Gastroesophageal sphincter (tissue), 3 donors: ENCODE results near the gene MBLAC2.

Experiments used
- POLR2A ChIP-seq, 2 donors: fragments of 450-650 bp; IDR thresholded peaks; one replicate each; pipeline ENCODE4 v1.6.1; 2017; ENCODE audit warnings: antibody characterized with exemption in 2 of 2, mild to moderate bottlenecking in 2 of 2, moderate library complexity in 1 of 2
- POLR2AphosphoS5 ChIP-seq: sonication (generic); formaldehyde crosslinking; IDR thresholded peaks from one replicate; pipeline ENCODE4 v1.6.1; 2017; ENCODE audit warnings: antibody characterized with exemption
- TF ChIP-seq, protein P1 (sequence below), 4 experiments: fragments of 200-600 bp in 2 of 4; fragments of 450-650 bp in 2 of 4; sonication (generic) in 1 of 4; IDR thresholded peaks; one replicate each; pipeline ENCODE4 v1.5.1; 2017 to 2019; ENCODE audit warnings: antibody characterized with exemption in 4 of 4, mild to moderate bottlenecking in 2 of 4, moderate library complexity in 2 of 4

DNA sequence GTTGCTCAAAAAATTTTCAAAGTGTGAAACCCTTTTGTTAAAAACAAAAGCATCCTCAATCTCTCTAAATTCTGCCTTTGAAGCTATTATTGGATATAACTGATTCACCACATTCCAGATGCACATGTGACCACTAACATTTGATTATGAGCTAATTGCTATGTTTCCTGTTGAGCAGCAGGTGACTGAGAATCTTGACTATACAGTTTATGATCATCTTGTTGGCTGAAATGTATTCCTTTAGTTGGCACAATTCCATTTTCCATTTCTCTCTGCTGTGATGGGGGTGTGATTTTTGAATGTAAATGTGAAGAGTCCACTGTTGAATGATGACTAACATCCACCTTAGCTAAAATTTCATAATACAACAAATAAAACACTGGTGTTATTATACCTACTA lies 44.1 kb upstream of the MBLAC2 start:
- TF ChIP-seq, protein P1, sequence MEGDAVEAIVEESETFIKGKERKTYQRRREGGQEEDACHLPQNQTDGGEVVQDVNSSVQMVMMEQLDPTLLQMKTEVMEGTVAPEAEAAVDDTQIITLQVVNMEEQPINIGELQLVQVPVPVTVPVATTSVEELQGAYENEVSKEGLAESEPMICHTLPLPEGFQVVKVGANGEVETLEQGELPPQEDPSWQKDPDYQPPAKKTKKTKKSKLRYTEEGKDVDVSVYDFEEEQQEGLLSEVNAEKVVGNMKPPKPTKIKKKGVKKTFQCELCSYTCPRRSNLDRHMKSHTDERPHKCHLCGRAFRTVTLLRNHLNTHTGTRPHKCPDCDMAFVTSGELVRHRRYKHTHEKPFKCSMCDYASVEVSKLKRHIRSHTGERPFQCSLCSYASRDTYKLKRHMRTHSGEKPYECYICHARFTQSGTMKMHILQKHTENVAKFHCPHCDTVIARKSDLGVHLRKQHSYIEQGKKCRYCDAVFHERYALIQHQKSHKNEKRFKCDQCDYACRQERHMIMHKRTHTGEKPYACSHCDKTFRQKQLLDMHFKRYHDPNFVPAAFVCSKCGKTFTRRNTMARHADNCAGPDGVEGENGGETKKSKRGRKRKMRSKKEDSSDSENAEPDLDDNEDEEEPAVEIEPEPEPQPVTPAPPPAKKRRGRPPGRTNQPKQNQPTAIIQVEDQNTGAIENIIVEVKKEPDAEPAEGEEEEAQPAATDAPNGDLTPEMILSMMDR (IDR thresholded peaks at IDR 0.05) = no peak
- no peak for TF ChIP-seq POLR2AphosphoS5
- no peak for TF ChIP-seq POLR2A (IDR thresholded peaks at IDR 0.05)
